Parathyroid adenoma (tissue), 2 donors: ENCODE data around the gene VPS13D.
A peak's percentile ranks its signal among the peaks of the same experiment; 100 is the strongest.

Experiments
- H2AFZ ChIP-seq: fragments of 300-600 bp; sonication (generic); one replicate; pipeline ENCODE4 v1.7.0; 2017; ENCODE audit warnings: antibody characterized with exemption, mild to moderate bottlenecking
- H3K27ac ChIP-seq: fragments of 300-600 bp; sonication (generic); one replicate; pipeline ENCODE4 v1.7.0; 2017
- H3K27me3 ChIP-seq: fragments of 300-600 bp; sonication (generic); one replicate; pipeline ENCODE4 v1.7.0; 2017; ENCODE audit warnings: low read length; ENCODE audit not compliant: control insufficient read depth, insufficient read depth
- H3K36me3 ChIP-seq: fragments of 300-600 bp; sonication (generic); one replicate; pipeline ENCODE4 v1.7.0; 2017; ENCODE audit warnings: low read length; ENCODE audit not compliant: control insufficient read depth, insufficient read depth
- H3K4me1 ChIP-seq: fragments of 300-600 bp; sonication (generic); one replicate; pipeline ENCODE4 v1.7.0; 2017; ENCODE audit warnings: control low read depth
- H3K4me2 ChIP-seq: fragments of 300-600 bp; sonication (generic); one replicate; pipeline ENCODE4 v1.7.0; 2017; ENCODE audit warnings: low read length
- H3K4me3 ChIP-seq: fragments of 300-600 bp; sonication (generic); one replicate; pipeline ENCODE4 v1.7.0; 2017; ENCODE audit warnings: low read depth, low read length
- H3K79me2 ChIP-seq: fragments of 300-600 bp; sonication (generic); one replicate; pipeline ENCODE4 v1.7.0; 2017; ENCODE audit warnings: control low read depth
- H3K9ac ChIP-seq: fragments of 300-600 bp; sonication (generic); one replicate; pipeline ENCODE4 v1.7.0; 2017; ENCODE audit warnings: mild to moderate bottlenecking
- H3K9me3 ChIP-seq: fragments of 300-600 bp; sonication (generic); one replicate; pipeline ENCODE4 v1.7.0; 2017; ENCODE audit warnings: low read length; ENCODE audit not compliant: control insufficient read depth
- CTCF ChIP-seq: fragments of 300-600 bp; sonication (generic); IDR thresholded peaks from one replicate; pipeline ENCODE4 v1.7.0; 2017; ENCODE audit warnings: antibody characterized with exemption, mild to moderate bottlenecking
- donor health status: primary hyperparathyroidism.

Gene VPS13D

GRCh38 chr1:12244078-12244477 lies 14.2 kb downstream of the VPS13D start:
- Histone ChIP-seq H3K27ac (peak overlapping the region; percentile 47), H3K79me2 (no peaks in the 10 kb centered on the region), H3K4me2 (peak overlapping the region; percentile 39), H3K4me1 (no peaks in the 10 kb centered on the region), H3K4me3 (peak overlapping the region; percentile 13), H2AFZ (no peak overlapping the region), H3K27me3 (no peaks in the 10 kb centered on the region), H3K9me3 (no peaks in the 10 kb centered on the region), H3K9ac (no peak overlapping the region), H3K36me3 (no peaks in the 10 kb centered on the region)
- peak; percentile 24 for TF ChIP-seq CTCF

GRCh38 chr1:12244585-12244984 lies 14.8 kb downstream of the VPS13D start:
- Histone ChIP-seq H3K27me3 (no peaks in the 10 kb centered on the region), H3K4me1 (no peaks in the 10 kb centered on the region), H3K9ac (no peak overlapping the region), H3K79me2 (no peaks in the 10 kb centered on the region), H2AFZ (no peak overlapping the region), H3K27ac (peak overlapping the region; percentile 47), H3K36me3 (no peaks in the 10 kb centered on the region), H3K4me2 (peak overlapping the region; percentile 39), H3K4me3 (peak overlapping the region; percentile 13), H3K9me3 (no peaks in the 10 kb centered on the region)
- TF ChIP-seq CTCF: no peak

- Histone ChIP-seq H3K4me2 (peak overlapping the region; percentile 39), H3K4me3 (no peak overlapping the region), H3K27ac (peak overlapping the region; percentile 47), H3K79me2 (no peaks in the 10 kb centered on the region), H3K9ac (no peak overlapping the region), H3K9me3 (no peaks in the 10 kb centered on the region), H3K36me3 (no peaks in the 10 kb centered on the region), H2AFZ (no peak overlapping the region), H3K4me1 (no peaks in the 10 kb centered on the region), H3K27me3 (no peaks in the 10 kb centered on the region)
- no peak for TF ChIP-seq CTCF
Measured at GRCh38 chr1:12245116-12245515, 15.3 kb downstream of the VPS13D start.

GRCh38 chr1:12245733-12246132 lies 15.9 kb downstream of the VPS13D start:
- Histone ChIP-seq H3K9ac (no peak overlapping the region), H3K9me3 (no peaks in the 10 kb centered on the region), H2AFZ (no peak overlapping the region), H3K4me3 (no peak overlapping the region), H3K36me3 (no peaks in the 10 kb centered on the region), H3K27me3 (no peaks in the 10 kb centered on the region), H3K4me2 (no peak overlapping the region), H3K79me2 (no peaks in the 10 kb centered on the region), H3K4me1 (no peaks in the 10 kb centered on the region), H3K27ac (no peak overlapping the region)
- no peak for TF ChIP-seq CTCF

GRCh38 chr1:12246584-12246983 lies 16.8 kb downstream of the VPS13D start:
- Histone ChIP-seq H3K27me3 (no peaks in the 10 kb centered on the region), H3K9me3 (no peaks in the 10 kb centered on the region), H3K27ac (no peak overlapping the region), H3K36me3 (no peaks in the 10 kb centered on the region), H3K4me1 (no peaks in the 10 kb centered on the region), H3K4me3 (no peak overlapping the region), H3K4me2 (no peak overlapping the region), H2AFZ (no peak overlapping the region), H3K79me2 (no peaks in the 10 kb centered on the region), H3K9ac (no peak overlapping the region)
- TF ChIP-seq CTCF: no peak
